Mesendoderm (in vitro differentiated cells): Measurements from ENCODE around the gene ZNF586.
A peak's percentile ranks its signal among the peaks of the same experiment; 100 is the strongest.

ENCODE experiments used
- DNase-seq: peaks from one replicate; pipeline ENCODE4 v3.0.0; 2013
- H2AK5ac ChIP-seq: 2 replicates; pipeline ENCODE4 v1.6.1; 2013; ENCODE audit warnings: low read length, inconsistent platforms
- H2BK120ac ChIP-seq: 2 replicates; pipeline ENCODE4 v1.6.1; 2013; ENCODE audit warnings: low read depth, mild to moderate bottlenecking, low read length, moderate library complexity, mixed read lengths
- H2BK15ac ChIP-seq: replicated peaks from 2 replicates; pipeline ENCODE4 v1.6.1; 2013; ENCODE audit warnings: low read depth, mild to moderate bottlenecking, moderate library complexity
- H2BK5ac ChIP-seq: 2 replicates; pipeline ENCODE4 v1.6.1; 2013; ENCODE audit warnings: low read length, inconsistent platforms
- H3K18ac ChIP-seq: 2 replicates; pipeline ENCODE4 v1.6.1; 2013; ENCODE audit warnings: mild to moderate bottlenecking, low read length, mixed read lengths
- H3K23ac ChIP-seq: one replicate; pipeline ENCODE4 v1.6.1; 2013; ENCODE audit warnings: low read length
- H3K27ac ChIP-seq: 2 replicates; pipeline ENCODE4 v1.5.1; 2013; ENCODE audit warnings: low read depth, mild to moderate bottlenecking, inconsistent platforms, low read length, moderate library complexity
- H3K27me3 ChIP-seq: 2 replicates; pipeline ENCODE4 v1.6.1; 2013; ENCODE audit warnings: low read length, control low read depth, mild to moderate bottlenecking, inconsistent platforms; ENCODE audit not compliant: insufficient read depth, poor library complexity
- H3K36me3 ChIP-seq: 2 replicates; pipeline ENCODE4 v1.6.1; 2013; ENCODE audit warnings: low read length, inconsistent platforms; ENCODE audit not compliant: control insufficient read depth, insufficient read depth
- H3K4ac ChIP-seq: one replicate; pipeline ENCODE4 v1.6.1; 2013; ENCODE audit warnings: low read depth, mild to moderate bottlenecking, low read length, moderate library complexity
- H3K4me1 ChIP-seq: 2 replicates; pipeline ENCODE4 v1.6.1; 2013; ENCODE audit warnings: low read depth, low read length, inconsistent platforms; ENCODE audit not compliant: control insufficient read depth
- H3K4me2 ChIP-seq: 2 replicates; pipeline ENCODE4 v1.6.1; 2013; ENCODE audit warnings: low read length
- H3K4me3 ChIP-seq: 2 replicates; pipeline ENCODE4 v1.5.1; 2013; ENCODE audit warnings: mild to moderate bottlenecking, low read length
- H3K56ac ChIP-seq: one replicate; pipeline ENCODE4 v1.6.1; 2013; ENCODE audit warnings: low read length
- H3K79me1 ChIP-seq: 2 replicates; pipeline ENCODE4 v1.6.1; 2013; ENCODE audit warnings: low read length, inconsistent platforms
- H3K79me2 ChIP-seq: 2 replicates; pipeline ENCODE4 v1.6.1; 2013; ENCODE audit warnings: mild to moderate bottlenecking, low read length; ENCODE audit not compliant: control insufficient read depth, insufficient read depth
- H3K9ac ChIP-seq: 2 replicates; pipeline ENCODE4 v1.6.1; 2013; ENCODE audit warnings: low read length, inconsistent platforms
- H4K5ac ChIP-seq: one replicate; pipeline ENCODE4 v1.6.1; 2013; ENCODE audit warnings: low read length
- H4K8ac ChIP-seq: one replicate; pipeline ENCODE4 v1.6.1; 2013; ENCODE audit warnings: low read depth, mild to moderate bottlenecking, control low read depth, low read length, moderate library complexity
- WGBS: extraction: QIAGEN DNeasy Blood & Tissue Kit; methylation state at CpG from one replicate; pipeline ENCODE4 v1.1.7; 2013; ENCODE audit warnings: low lambda C conversion rate, missing lambda C conversion rate; ENCODE audit not compliant: insufficient coverage; ENCODE audit errors: extremely low coverage; 5-methylcytosine and 5-hydroxymethylcytosine counted together

ZNF586 gene

DNA sequence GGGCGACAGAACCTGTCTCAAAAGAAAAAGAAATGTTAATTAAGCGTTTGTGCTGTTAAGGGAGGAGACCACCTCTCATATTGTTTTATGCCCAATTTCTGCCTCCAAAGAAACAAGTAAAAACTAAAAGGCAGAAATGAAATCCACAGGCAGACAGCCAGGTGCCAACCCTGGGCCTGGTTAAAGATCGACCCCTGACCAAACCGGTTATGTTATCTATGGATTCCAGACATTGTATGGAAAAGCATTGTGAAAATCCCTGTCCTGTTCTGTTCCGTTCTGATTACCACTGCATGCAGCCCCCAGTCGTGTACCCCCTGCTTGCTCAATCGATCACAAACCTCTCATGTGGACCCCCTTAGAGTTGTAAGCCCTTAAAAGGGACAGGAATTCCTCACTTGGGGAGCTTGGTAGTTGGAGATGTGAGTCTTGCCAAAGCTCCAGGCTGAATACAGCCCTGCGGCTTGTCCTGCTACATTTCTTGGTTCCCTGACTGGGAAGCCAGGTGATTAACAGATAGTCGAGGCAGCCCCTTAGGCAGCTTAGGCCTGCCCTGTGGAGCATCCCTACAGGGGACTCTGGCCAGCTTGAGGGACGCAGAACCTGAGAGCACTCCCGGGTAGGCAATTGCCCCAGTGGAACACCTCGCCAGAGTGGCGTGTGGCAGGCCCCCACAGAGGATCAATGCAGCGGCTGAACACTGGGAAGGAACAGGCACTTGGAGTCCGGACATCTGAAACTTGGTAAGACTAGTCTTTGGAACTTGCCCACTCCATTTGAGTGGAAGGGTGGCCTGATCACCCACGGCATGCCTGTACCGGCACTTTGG lies 46.0 kb downstream of the ZNF586 start:
- Histone ChIP-seq H3K4me1 (no peaks in the 10 kb centered on the region), H2BK5ac (peak overlapping the region; percentile 57), H3K79me2 (peaks cover 33% of the 10 kb centered on the region), H3K18ac (peak overlapping the region; percentile 25), H4K8ac (no peak overlapping the region), H3K27me3 (no peaks in the 10 kb centered on the region), H3K36me3 (no peaks in the 10 kb centered on the region), H2BK120ac (no peak overlapping the region), H3K4ac (no peak overlapping the region), H3K23ac (no peak overlapping the region), H3K9ac (peak overlapping the region; percentile 16), H3K27ac (peak overlapping the region; percentile 8), H2BK15ac (no peak overlapping the region), H3K4me3 (no peak overlapping the region), H4K5ac (no peak overlapping the region), H3K4me2 (no peak overlapping the region), H2AK5ac (no peak overlapping the region), H3K79me1 (peaks cover 4% of the 10 kb centered on the region), H3K56ac (peak overlapping the region; percentile 78)
- DNase-seq: peak; percentile 71
- no CpG with 5 or more reads among the region's 17 CpGs for WGBS

DNA sequence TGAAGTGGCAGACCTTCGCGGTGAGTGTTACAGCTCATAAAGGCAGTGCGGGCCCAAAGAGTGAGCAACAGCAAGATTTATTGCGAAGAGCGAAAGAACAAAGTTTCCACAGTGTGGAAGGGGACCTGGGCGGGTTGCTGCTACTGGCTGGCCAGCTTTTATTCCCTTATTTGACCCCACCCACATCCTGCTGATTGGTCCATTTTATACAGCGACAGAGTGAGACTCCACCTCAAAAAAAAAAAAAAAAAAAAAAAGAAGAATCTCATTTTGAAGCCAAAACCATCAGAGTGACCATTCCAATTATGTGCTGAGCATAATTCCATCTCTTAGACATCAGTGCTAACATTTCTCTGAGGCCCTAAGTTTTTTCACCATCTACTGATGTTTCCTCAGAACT lies 47.2 kb downstream of the ZNF586 start:
- Histone ChIP-seq H2AK5ac (no peak overlapping the region), H3K4me2 (no peak overlapping the region), H4K5ac (no peak overlapping the region), H3K27ac (no peak overlapping the region), H3K79me2 (peaks cover 42% of the 10 kb centered on the region), H3K79me1 (peaks cover 6% of the 10 kb centered on the region), H2BK15ac (no peak overlapping the region), H3K9ac (no peak overlapping the region), H3K56ac (peak overlapping the region; percentile 9), H2BK5ac (no peak overlapping the region), H3K23ac (no peak overlapping the region), H3K4me3 (no peak overlapping the region), H3K27me3 (no peaks in the 10 kb centered on the region), H3K36me3 (no peaks in the 10 kb centered on the region), H4K8ac (no peak overlapping the region), H3K18ac (no peak overlapping the region), H3K4ac (no peak overlapping the region), H2BK120ac (no peak overlapping the region), H3K4me1 (peaks cover 2% of the 10 kb centered on the region)
- WGBS: no CpG with 5 or more reads among the region's 7 CpGs
- DNase-seq: peak; percentile 45

DNA sequence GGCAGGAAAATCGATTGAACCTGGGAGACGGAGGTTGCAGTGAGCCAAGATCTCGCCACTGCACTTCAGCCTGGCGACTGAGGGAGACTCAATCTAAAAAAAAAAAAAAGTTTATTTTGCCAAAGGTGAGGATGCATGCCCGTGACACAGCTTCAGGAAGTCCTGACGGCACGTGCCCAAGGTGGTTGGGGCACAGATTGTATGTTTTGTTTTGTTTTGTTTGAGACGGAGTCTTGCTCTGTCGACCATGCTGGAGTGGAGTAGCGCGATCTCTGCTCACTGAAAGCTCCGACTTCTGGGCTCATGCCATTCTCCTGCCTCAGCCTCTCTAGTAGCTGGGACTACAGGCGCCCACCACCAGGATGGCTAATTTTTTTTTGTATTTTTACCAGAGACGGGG lies 48.5 kb downstream of the ZNF586 start:
- no peak for DNase-seq
- Histone ChIP-seq H3K27me3 (no peaks in the 10 kb centered on the region), H3K4ac (no peak overlapping the region), H3K27ac (peak overlapping the region; percentile 76), H3K18ac (peak overlapping the region; percentile 2), H4K5ac (no peak overlapping the region), H2AK5ac (no peak overlapping the region), H3K4me3 (no peak overlapping the region), H3K4me2 (no peak overlapping the region), H4K8ac (no peak overlapping the region), H3K36me3 (peaks cover 2% of the 10 kb centered on the region), H3K4me1 (peaks cover 2% of the 10 kb centered on the region), H3K56ac (peak overlapping the region; percentile 30), H3K9ac (no peak overlapping the region), H2BK15ac (no peak overlapping the region), H2BK5ac (no peak overlapping the region), H3K23ac (no peak overlapping the region), H2BK120ac (no peak overlapping the region), H3K79me2 (peaks cover 43% of the 10 kb centered on the region), H3K79me1 (peaks cover 2% of the 10 kb centered on the region)
- no CpG with 5 or more reads among the region's 14 CpGs for WGBS

DNA sequence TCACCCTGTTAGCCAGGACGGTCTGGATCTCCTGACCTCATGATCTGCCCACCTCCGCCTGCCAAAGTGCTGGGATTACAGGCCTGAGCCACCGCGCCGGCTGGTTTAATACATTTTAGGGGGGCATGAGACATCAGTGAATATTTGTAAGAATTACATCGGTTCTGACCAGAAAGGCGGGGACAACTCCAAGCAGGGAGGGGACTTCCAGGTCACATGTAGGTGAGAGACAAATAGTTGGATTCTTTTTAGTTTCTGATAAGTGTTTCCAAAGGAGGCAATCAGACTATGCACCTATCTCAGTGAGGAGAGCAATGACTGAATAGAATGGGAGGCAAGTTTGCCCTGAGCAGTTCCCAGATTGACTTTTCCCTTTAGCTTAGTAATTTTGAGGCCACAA lies 48.9 kb downstream of the ZNF586 start:
- peak overlapping the region; percentile 76 for H3K27ac ChIP-seq
- H2BK120ac ChIP-seq: no peak overlapping the region
- no peak overlapping the region for H3K23ac ChIP-seq
- peak overlapping the region; percentile 2 for H3K18ac ChIP-seq
- no peak overlapping the region for H3K4ac ChIP-seq
- H3K9ac ChIP-seq: no peak overlapping the region
- no peaks in the 10 kb centered on the region for H3K27me3 ChIP-seq
- H2BK15ac ChIP-seq: no peak overlapping the region
- no peak overlapping the region for H4K5ac ChIP-seq
- H3K79me1 ChIP-seq: peaks cover 2% of the 10 kb centered on the region
- no CpG with 5 or more reads among the region's 7 CpGs for WGBS
- peak overlapping the region; percentile 30 for H3K56ac ChIP-seq
- peak; percentile 64 for DNase-seq
- H3K4me1 ChIP-seq: peaks cover 2% of the 10 kb centered on the region
- no peak overlapping the region for H3K4me2 ChIP-seq
- no peak overlapping the region for H3K4me3 ChIP-seq
- H2BK5ac ChIP-seq: no peak overlapping the region
- H4K8ac ChIP-seq: no peak overlapping the region
- no peak overlapping the region for H2AK5ac ChIP-seq
- H3K36me3 ChIP-seq: peaks cover 2% of the 10 kb centered on the region
- peaks cover 45% of the 10 kb centered on the region for H3K79me2 ChIP-seq

DNA sequence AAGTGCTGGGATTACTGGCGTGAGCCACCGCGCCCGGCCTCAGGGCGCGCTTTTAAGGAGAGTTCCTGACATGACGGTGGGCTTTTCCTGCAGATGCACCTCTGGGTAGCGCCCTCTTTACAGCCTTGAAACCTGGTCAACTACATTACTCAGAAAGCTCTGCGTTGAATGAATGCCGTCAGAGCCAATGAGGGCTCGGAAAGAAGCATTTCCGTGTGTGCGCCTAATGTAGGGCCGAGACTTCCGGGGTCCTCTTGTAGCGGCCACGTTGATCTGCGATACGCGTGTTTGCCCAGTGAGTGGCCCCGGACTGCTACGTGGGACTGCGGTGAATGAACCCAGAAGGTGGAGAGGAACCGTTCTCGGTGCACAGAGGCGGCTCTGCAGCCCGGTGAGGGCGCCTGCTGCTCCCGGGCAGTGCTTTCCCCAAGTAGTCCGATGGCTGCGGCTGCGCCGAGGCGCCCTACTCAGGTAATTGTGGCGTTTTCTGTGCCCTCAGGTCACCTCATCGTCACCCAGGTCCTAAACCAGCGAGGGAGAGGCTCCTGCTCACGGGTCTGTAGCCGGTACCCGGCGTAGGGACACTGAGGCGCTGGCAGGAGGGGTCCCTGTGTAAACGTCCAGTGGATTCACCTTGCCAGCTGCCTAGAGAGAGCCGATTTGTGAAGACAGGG lies 50.1 kb downstream of the ZNF586 start:
- Histone ChIP-seq H3K27ac (peak overlapping the region; percentile 75), H3K56ac (peak overlapping the region; percentile 99)
- WGBS: no CpG with 5 or more reads among the region's 44 CpGs

More for the DNA sequence above, 50.1 kb downstream of the ZNF586 start:
- Histone ChIP-seq H2AK5ac (peak overlapping the region; percentile 97), H3K4me1 (peaks cover 2% of the 10 kb centered on the region), H2BK15ac (no peak overlapping the region), H3K36me3 (peaks cover 2% of the 10 kb centered on the region), H2BK5ac (peak overlapping the region; percentile 88), H2BK120ac (peak overlapping the region; percentile 65), H3K79me1 (peaks cover 2% of the 10 kb centered on the region), H4K8ac (peak overlapping the region; percentile 57), H3K27me3 (no peaks in the 10 kb centered on the region), H3K79me2 (peaks cover 45% of the 10 kb centered on the region), H3K4me2 (peak overlapping the region; percentile 80), H3K4me3 (peak overlapping the region; percentile 99), H3K4ac (peak overlapping the region; percentile 99), H3K9ac (peak overlapping the region; percentile 99), H4K5ac (no peak overlapping the region), H3K18ac (peak overlapping the region; percentile 97), H3K23ac (peak overlapping the region; percentile 98)
- peak; percentile 97 for DNase-seq
